Activated CD8-positive, alpha-beta memory T cell treated with anti-CD3 and anti-CD28 coated beads for 1 hour (primary cell): ENCODE measurements around the gene APBA1.

Source experiments
- DNase-seq, 2 donors: peaks; one replicate each; pipeline ENCODE4 v3.0.0-alpha.2; 2020; ENCODE audit warnings: low read depth in 1 of 2; ENCODE audit errors: extremely low read depth in 1 of 2

The APBA1 gene

DNA sequence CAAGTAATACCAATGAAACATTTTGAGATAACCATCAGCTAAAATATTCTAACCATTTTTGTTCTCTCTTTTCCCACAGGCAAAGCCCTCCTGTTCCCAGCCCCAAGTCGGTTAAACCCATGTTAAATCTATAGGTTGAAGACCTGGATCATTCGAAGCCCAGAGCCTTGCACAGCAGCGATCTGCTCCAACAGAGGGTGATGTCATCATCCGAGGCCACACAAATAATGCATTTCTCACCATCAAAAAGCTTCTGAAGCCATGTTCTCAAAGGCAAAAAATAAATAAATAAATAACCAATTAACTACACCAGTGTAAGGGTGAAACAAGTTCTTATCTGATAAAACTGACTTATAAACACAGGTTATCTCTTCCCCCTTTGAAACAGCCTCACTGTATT lies 178.0 kb downstream of the APBA1 start:
- DNase-seq: no peak

GRCh38 chr9:69486498-69486897 lies 185.7 kb downstream of the APBA1 start:
- no peak for DNase-seq

DNA sequence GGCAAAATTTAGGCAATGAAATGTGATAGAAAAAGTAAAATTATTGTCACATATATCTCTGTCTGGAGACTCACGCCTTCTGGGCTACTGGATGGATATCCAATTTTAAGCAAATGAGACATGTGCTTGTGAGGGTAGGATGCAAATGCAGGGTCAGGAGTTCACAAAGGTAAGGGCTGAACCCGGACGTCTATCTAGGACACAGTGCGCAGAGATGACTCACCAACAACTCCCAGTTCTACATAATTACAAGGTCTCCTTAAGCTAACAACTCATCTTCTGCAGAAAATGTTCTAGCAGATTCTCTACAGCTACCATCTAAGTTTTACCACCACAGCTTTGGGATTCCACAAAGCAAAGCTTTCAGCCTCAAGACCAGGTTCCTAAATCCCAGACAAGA lies 186.7 kb downstream of the APBA1 start:
- DNase-seq: no peak

DNA sequence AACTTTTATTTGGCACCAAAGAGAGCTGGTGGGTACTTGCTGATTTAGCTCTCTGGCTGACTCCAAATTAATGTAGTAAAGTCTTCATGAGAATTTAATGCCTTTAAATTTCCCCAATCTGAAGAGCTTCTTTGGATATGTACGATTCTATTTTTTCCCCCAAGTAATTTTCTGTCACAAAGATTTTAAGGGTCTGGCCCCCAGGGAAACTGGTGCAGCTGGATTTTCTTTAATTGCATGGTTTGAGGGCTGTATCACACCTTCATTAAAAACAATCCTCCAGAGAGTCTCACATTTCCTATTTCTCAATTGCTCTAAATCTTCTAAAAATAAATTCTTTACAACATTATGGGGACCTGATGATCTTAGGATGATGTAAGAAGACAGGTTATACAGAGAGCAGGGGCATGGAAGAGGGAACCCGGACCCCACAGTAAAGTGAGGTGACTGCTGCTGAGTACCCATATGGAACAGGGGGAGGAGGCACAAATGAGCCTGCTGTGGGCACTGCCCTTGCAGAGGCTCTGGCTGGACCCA lies 188.2 kb downstream of the APBA1 start:
- DNase-seq: no peak

- DNase-seq: no peak
Observed at GRCh38 chr9:69476797-69477196, 195.4 kb downstream of the APBA1 start.

- no peak for DNase-seq
Observed at GRCh38 chr9:69476016-69476415, 196.2 kb downstream of the APBA1 start.

- DNase-seq: no peak
Observed at GRCh38 chr9:69474821-69475220, 197.3 kb downstream of the APBA1 start.

GRCh38 chr9:69472101-69472620 lies 200.0 kb downstream of the APBA1 start:
- no peak for DNase-seq

- no peak for DNase-seq
Observed at GRCh38 chr9:69471433-69471832, 200.7 kb downstream of the APBA1 start.

DNA sequence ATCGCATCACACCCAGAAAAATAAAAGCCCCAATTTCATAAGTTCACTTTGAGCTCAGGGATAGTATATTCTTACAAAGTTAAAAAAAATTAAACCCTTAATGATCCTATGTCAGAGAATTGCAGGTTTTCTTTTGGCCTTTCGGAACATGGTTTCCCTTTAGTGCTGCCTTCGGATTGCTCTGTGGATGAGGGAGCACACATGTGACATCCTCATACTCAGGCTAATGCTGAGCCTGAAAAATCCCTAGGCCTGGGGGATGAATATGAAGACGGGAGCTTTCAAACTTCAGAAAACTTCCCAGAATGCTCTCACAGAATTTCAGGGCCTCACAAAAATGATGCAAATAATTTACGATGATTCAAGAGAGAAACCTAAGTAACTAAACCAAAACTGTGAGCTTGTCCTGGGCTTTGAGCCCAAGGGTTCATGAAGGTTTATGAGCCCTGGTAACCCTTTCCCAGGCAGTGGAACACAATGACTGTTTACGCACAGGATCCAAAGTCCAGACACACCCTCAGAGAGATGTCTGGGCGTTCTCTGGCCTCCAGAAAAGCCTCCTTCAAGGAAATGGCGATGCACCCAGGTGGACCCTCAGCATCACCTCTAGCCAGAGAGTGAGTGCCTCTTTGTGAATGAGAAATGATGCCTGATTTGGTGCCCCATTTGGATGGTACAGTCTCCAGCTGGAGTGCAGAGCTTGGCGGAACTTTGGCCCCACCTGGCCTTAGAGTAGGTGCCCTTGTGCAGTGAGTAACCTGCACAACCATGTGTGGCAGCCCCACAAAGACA lies 201.8 kb downstream of the APBA1 start:
- DNase-seq: no peak

DNA sequence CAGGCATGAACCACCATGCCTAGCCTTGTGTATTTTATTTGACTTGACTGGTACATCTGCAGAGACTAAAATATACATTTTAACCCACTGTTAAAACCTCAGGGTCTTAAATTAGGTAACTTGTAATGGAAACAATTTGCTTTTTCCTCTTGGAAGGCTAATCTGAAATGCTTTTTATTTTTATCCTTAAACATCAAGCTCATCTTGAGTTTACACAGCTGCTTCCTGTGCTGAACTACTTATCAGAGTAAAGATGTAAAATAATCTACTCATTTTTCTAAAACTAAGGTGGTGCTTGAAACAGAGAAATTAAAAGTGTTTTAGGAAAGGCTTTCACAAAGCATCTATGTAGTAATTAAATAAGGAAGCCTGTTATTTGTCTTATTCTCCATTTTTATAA lies 203.0 kb downstream of the APBA1 start:
- DNase-seq: no peak

DNA sequence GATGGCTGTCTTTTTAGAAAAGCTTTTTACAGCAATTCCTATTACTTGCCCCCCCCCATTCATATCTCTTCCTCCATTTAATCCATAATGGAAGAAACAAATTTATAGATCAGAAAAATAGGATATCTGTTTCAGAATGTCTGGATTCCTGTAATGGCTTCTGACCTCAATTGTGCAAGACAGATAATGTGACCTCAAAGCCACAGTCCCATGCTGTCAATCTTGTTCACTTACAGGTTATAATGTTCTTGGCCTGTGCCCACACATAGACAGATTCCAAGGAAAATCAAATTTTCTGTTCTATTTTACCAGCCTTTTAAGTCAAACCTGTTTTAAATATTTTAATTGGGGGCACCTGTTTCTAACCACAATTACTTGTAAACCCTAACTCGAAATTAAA lies 203.8 kb downstream of the APBA1 start:
- no peak for DNase-seq

DNA sequence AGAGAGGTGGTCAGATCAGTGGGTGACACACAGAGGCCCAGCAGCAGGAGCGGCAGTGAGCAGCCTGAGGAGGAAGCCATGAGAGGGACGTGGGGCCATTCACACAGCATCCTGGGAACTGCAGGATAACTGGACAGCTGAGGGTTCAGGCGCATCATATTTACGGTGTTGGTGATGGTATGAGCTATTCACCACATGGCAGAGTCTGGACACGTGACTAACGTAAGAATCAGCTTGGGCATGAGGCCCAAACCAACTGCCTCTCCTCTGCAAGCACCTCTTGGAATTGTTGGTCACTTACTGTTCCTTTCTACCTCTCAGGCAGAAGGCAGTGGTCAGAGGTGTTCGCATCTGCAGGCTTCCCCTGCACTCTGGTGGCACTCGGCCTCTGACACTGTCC lies 206.0 kb downstream of the APBA1 start:
- DNase-seq: no peak

- no peak for DNase-seq
Observed at GRCh38 chr9:69465473-69465872, 206.7 kb downstream of the APBA1 start.

- no peak for DNase-seq
Observed at GRCh38 chr9:69463497-69464068, 208.6 kb downstream of the APBA1 start.

DNA sequence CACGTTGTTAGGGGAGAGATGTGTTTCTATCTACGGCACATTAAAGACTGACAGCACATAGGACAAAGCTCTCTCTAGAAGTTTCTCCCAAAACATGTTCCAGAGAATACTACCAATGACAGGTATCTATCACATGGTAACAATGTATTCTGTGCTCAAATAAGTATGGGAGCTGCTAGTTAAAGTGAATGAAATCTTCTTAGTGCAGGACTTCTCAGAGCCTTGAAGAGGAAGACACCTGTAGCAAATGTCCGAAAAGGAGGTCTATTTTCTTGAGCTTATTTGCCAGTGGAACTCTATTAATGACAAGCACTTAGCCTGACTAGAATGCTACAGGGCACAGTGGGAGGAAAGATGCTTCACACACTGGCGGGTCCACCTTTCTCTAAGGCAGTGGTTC lies 209.8 kb downstream of the APBA1 start:
- DNase-seq: no peak

GRCh38 chr9:69461103-69461887 lies 210.9 kb downstream of the APBA1 start:
- no peak for DNase-seq

GRCh38 chr9:69460012-69460411 lies 212.2 kb downstream of the APBA1 start:
- no peak for DNase-seq

GRCh38 chr9:69458176-69458575 lies 214.0 kb downstream of the APBA1 start:
- DNase-seq: no peak

DNA sequence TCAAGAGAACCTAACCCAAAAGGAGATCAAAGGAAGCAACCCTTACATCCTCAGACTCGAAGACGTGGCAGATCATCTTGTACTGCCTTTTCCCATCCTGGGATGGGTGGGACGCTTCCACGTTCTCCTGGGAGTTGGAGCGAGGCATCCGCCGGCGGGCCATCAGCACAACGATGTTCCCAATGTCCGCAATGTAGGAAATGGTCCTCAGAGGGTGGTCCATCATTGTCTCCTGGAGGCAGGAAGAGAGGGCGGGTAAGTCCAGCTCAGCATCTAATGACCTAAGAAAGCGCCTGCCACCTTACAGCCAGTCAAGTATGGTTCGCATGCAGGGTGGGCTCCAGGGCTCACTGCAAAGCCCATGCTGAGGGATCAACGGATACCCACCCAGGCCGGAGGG lies 216.0 kb downstream of the APBA1 start:
- no peak for DNase-seq

DNA sequence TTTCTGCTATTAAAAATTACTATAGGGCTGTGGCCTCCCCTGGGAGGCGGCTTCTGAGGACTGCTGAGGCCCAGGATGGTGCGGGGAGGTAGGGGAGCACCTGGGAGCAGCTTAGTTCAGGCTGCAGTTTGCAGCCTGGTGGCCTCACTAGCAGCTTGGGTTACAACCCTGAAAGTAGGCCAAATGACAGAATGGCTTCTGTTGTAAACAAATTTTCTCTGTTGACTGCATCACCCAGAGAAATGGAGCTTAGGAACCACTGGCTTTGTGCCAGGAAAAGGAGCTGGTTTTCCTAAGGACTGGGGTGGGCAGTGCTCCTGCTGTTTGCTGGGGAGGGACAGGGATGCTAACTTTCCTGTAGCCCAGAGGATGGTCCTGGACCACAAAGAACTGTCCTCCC lies 216.9 kb downstream of the APBA1 start:
- no peak for DNase-seq
